ENCODE measurements around the gene RBFOX2.
"Not testable (repeated sequence)": the region's sequence is repeated elsewhere in the genome, so short reads cannot be mapped to it uniquely, and the experiment has no call there.

The RBFOX2 gene

GRCh38 chr22:36028646-36029405 is at the start of gene RBFOX2:
TSS of gene RBFOX2 (minus strand) at chr22:36028824. CDS start at chr22:36028425, 399 bp downstream.
- DNase-seq (ENCODE audit: low spot score): peak; percentile 99

GRCh38 chr22:36077271-36077670 is 48.6 kb upstream of the RBFOX2 start:
- peak; percentile 36 for DNase-seq (ENCODE audit: low spot score)

- DNase-seq (ENCODE audit: low spot score): no peak
Observed at GRCh38 chr22:36075724-36076123, 47.1 kb upstream of the RBFOX2 start.

- no peak for DNase-seq (ENCODE audit: low spot score)
Observed at GRCh38 chr22:36075230-36075629, 46.6 kb upstream of the RBFOX2 start.

- no peak for DNase-seq (ENCODE audit: low spot score)
Observed at GRCh38 chr22:36073476-36073875, 44.9 kb upstream of the RBFOX2 start.

GRCh38 chr22:36070645-36071044 is 42.0 kb upstream of the RBFOX2 start:
- not testable (repeated sequence) for DNase-seq (ENCODE audit: low spot score)

GRCh38 chr22:36069368-36069767 is 40.7 kb upstream of the RBFOX2 start:
- DNase-seq (ENCODE audit: low spot score): no peak

GRCh38 chr22:36068776-36069344 is 40.2 kb upstream of the RBFOX2 start:
- DNase-seq (ENCODE audit: low spot score): no peak

- no peak for DNase-seq (ENCODE audit: low spot score)
Observed at GRCh38 chr22:36067235-36067558, 38.6 kb upstream of the RBFOX2 start.

- DNase-seq (ENCODE audit: low spot score): peak; percentile 93
Observed at GRCh38 chr22:36065775-36066544, 37.3 kb upstream of the RBFOX2 start.

GRCh38 chr22:36065462-36065774 is 36.8 kb upstream of the RBFOX2 start:
- no peak for DNase-seq (ENCODE audit: low spot score)

- DNase-seq (ENCODE audit: low spot score): no peak
Observed at GRCh38 chr22:36064358-36064757, 35.7 kb upstream of the RBFOX2 start.

GRCh38 chr22:36056980-36057379 is 28.4 kb upstream of the RBFOX2 start:
- no peak for DNase-seq (ENCODE audit: low spot score)

- peak; percentile 24 for DNase-seq (ENCODE audit: low spot score)
Observed at GRCh38 chr22:36055376-36056295, 27.0 kb upstream of the RBFOX2 start.

GRCh38 chr22:36054446-36054845 is 25.8 kb upstream of the RBFOX2 start:
- not testable (repeated sequence) for DNase-seq (ENCODE audit: low spot score)

GRCh38 chr22:36053242-36054147 is 24.9 kb upstream of the RBFOX2 start:
- no peak for DNase-seq (ENCODE audit: low spot score)

- DNase-seq (ENCODE audit: low spot score): peak; percentile 48
Observed at GRCh38 chr22:36052505-36052941, 23.9 kb upstream of the RBFOX2 start.

- no peak for DNase-seq (ENCODE audit: low spot score)
Observed at GRCh38 chr22:36049678-36049997, 21.0 kb upstream of the RBFOX2 start.

GRCh38 chr22:36048911-36049677 is 20.5 kb upstream of the RBFOX2 start:
- DNase-seq (ENCODE audit: low spot score): no peak

GRCh38 chr22:36044517-36044916 is 15.9 kb upstream of the RBFOX2 start:
- DNase-seq (ENCODE audit: low spot score): not testable (repeated sequence)
